AG20443 (cell line): ENCODE data around the gene FRMD5.

Experiments
- DNase-seq: peaks from one replicate; pipeline ENCODE4 v3.0.0; 2012; ENCODE audit warnings: low spot score, mixed read lengths

FRMD5 gene

GRCh38 chr15:44093836-44094235 is 101.2 kb downstream of the FRMD5 start:
- DNase-seq, result no peak

- DNase-seq, result peak; percentile 33
These were observed 102.8 kb downstream of the FRMD5 start for GRCh38 chr15:44092221-44092620.

GRCh38 chr15:44087578-44088465 is 107.2 kb downstream of the FRMD5 start:
- DNase-seq, result peak; percentile 76

GRCh38 chr15:44084770-44085169 is 110.3 kb downstream of the FRMD5 start:
- DNase-seq, result no peak

- no peak for DNase-seq
These were observed 110.9 kb downstream of the FRMD5 start for GRCh38 chr15:44084171-44084570.

- no peak for DNase-seq
These were observed 112.4 kb downstream of the FRMD5 start for GRCh38 chr15:44082558-44083157.

- DNase-seq, result peak; percentile 25
These were observed 113.8 kb downstream of the FRMD5 start for GRCh38 chr15:44081026-44082013.

- peak; percentile 13 for DNase-seq
These were observed 119.5 kb downstream of the FRMD5 start for GRCh38 chr15:44075535-44075934.

GRCh38 chr15:44069489-44069888 is 125.6 kb downstream of the FRMD5 start:
- DNase-seq, result no peak

GRCh38 chr15:44068347-44068746 is 126.7 kb downstream of the FRMD5 start:
- no peak for DNase-seq

GRCh38 chr15:44066211-44066827 is 128.8 kb downstream of the FRMD5 start:
- DNase-seq, result peak; percentile 58

- DNase-seq, result peak; percentile 32
These were observed 130.4 kb downstream of the FRMD5 start for GRCh38 chr15:44064706-44065105.

GRCh38 chr15:44058126-44058525 is 136.9 kb downstream of the FRMD5 start:
- no peak for DNase-seq

GRCh38 chr15:44045661-44046060 is 149.4 kb downstream of the FRMD5 start:
- DNase-seq, result no peak

GRCh38 chr15:44045217-44045616 is 149.9 kb downstream of the FRMD5 start:
- no peak for DNase-seq

GRCh38 chr15:44038755-44039191 is 156.3 kb downstream of the FRMD5 start:
- no peak for DNase-seq

- peak; percentile 18 for DNase-seq
These were observed 159.0 kb downstream of the FRMD5 start for GRCh38 chr15:44035781-44036699.

GRCh38 chr15:44034933-44035624 is 160.0 kb downstream of the FRMD5 start:
- DNase-seq, result peak; percentile 83

GRCh38 chr15:44034334-44034733 is 160.7 kb downstream of the FRMD5 start:
- DNase-seq, result no peak

GRCh38 chr15:44033894-44034293 is 161.2 kb downstream of the FRMD5 start:
- DNase-seq, result peak; percentile 41
